A549 (cell line): ENCODE data around the gene DIPK1B. TPM values are rescaled to one million over a fixed set of nuclear protein-coding genes. Genes with fewer than 3 reads are reported as not detected.
"Not testable (repeated sequence)": the region's sequence is repeated elsewhere in the genome, so short reads cannot be mapped to it uniquely, and the experiment has no call there.

Experiments
- ATAC-seq, 2 experiments: fragments of 200-7000 bp in 1 of 2; fragments of >200 bp in 1 of 2; cut with Nextera tagmentation in 1 of 2; cut with Tn5 transposase in 1 of 2; 3 replicates each; pipeline versions ENCODE4 v1.8.0 to v1.9.1; 2018 to 2020; ENCODE audit warnings: mild to moderate bottlenecking in 1 of 2, moderate library complexity in 1 of 2
- CTCF ChIA-PET: fragments of 300-600 bp; sonication (Branson Sonifier 250); formaldehyde crosslinking; extraction: SDS; loops from one replicate; lab custom pipeline; 2021; ENCODE audit warnings: antibody characterized with exemption, inconsistent platforms; lab: Yijun Ruan, JAX
- POLR2A ChIA-PET: fragments of 350-600 bp; formaldehyde crosslinking; extraction: SDS; loops from one replicate; lab custom pipeline; 2021; ENCODE audit warnings: antibody characterized with exemption, inconsistent platforms; lab: Yijun Ruan, JAX
- DNase-seq, 2 experiments: peaks; one replicate each; pipeline versions ENCODE4 v3.0.0 to v3.0.0-alpha.2; 2011 to 2016; ENCODE audit warnings: low read depth in 1 of 2, low spot score in 1 of 2
- FAIRE-seq: peaks from 2 replicates; lab custom pipeline; 2011; peaks lifted over from hg19 to GRCh38; lab: Jason Lieb, UNC
- H3K27ac ChIP-seq, 2 experiments: fragments of >200 bp; sonication (Bioruptor Twin); formaldehyde crosslinking; 3 replicates each; pipeline ENCODE4 v1.5.1; 2016 to 2017
- H3K4me1 ChIP-seq: fragments of >200 bp; sonication (Bioruptor Twin); formaldehyde crosslinking; 3 replicates; pipeline ENCODE4 v1.6.1; 2016
- H3K4me2 ChIP-seq: fragments of >200 bp; sonication (Bioruptor Twin); formaldehyde crosslinking; 3 replicates; pipeline ENCODE4 v1.6.1; 2016
- H3K4me3 ChIP-seq: fragments of >200 bp; sonication (Bioruptor Twin); formaldehyde crosslinking; 3 replicates; pipeline ENCODE4 v1.5.1; 2016
- H3K9me3 ChIP-seq: fragments of >200 bp; sonication (Bioruptor Twin); formaldehyde crosslinking; 3 replicates; pipeline ENCODE4 v1.6.1; 2016
- CHD4 ChIP-seq: fragments of 200-600 bp; sonication (generic); IDR thresholded peaks from 2 replicates; pipeline ENCODE4 v1.6.1; 2016; ENCODE audit warnings: antibody characterized with exemption, mild to moderate bottlenecking, borderline replicate concordance
- FOSB ChIP-seq: fragments of 250-450 bp; sonication (Bioruptor Pico); IDR thresholded peaks from 2 replicates; pipeline ENCODE4 v1.5.0; 2020; ENCODE audit warnings: mild to moderate bottlenecking, moderate library complexity
- FOXS1 ChIP-seq: fragments of 250-450 bp; sonication (Bioruptor Pico); IDR thresholded peaks from 2 replicates; pipeline ENCODE4 v1.5.0; 2020; ENCODE audit warnings: mild to moderate bottlenecking, moderate library complexity
- HOXA7 ChIP-seq: fragments of 250-450 bp; sonication (Bioruptor Pico); IDR thresholded peaks from 2 replicates; pipeline ENCODE4 v1.5.0; 2020; ENCODE audit warnings: mild to moderate bottlenecking, moderate library complexity
- HOXB13 ChIP-seq: fragments of 250-450 bp; sonication (Bioruptor Pico); IDR thresholded peaks from 2 replicates; pipeline ENCODE4 v1.5.0; 2020; ENCODE audit warnings: low read depth, mild to moderate bottlenecking, moderate library complexity
- KDM5A ChIP-seq: fragments of 200-600 bp; sonication (generic); IDR thresholded peaks from 2 replicates; pipeline ENCODE4 v1.6.1; 2016; ENCODE audit warnings: antibody characterized with exemption, mild to moderate bottlenecking
- MYC ChIP-seq: IDR thresholded peaks from 2 replicates; pipeline ENCODE4 v1.6.1; 2012; ENCODE audit warnings: mild to moderate bottlenecking, inconsistent platforms, low read length, improper control_type of control experiment, borderline replicate concordance
- RAD21 ChIP-seq, 2 experiments: fragments of >200 bp in 1 of 2; sonication (Bioruptor Twin) in 1 of 2; formaldehyde crosslinking in 1 of 2; IDR thresholded peaks in 1 of 2; conservative IDR thresholded peaks in 1 of 2; 2 replicates in 1 of 2; 3 replicates in 1 of 2; pipeline ENCODE4 v1.6.1; 2012 to 2018; ENCODE audit warnings: inconsistent platforms in 1 of 2
- RNF2 ChIP-seq: fragments of 200-600 bp; sonication (generic); IDR thresholded peaks from 2 replicates; pipeline ENCODE4 v1.6.1; 2016; ENCODE audit warnings: low read depth, mild to moderate bottlenecking, antibody characterized with exemption, moderate library complexity, borderline replicate concordance
- SMC3 ChIP-seq: fragments of >200 bp; sonication (Bioruptor Twin); formaldehyde crosslinking; IDR thresholded peaks from 3 replicates; pipeline ENCODE4 v1.6.1; 2018; ENCODE audit warnings: inconsistent platforms
- SREBF2 ChIP-seq: fragments of 450-650 bp; IDR thresholded peaks from 2 replicates; pipeline ENCODE4 v1.6.1; 2014; ENCODE audit warnings: mild to moderate bottlenecking, moderate library complexity
- ZC3H11A ChIP-seq: fragments of 450-650 bp; IDR thresholded peaks from 2 replicates; pipeline ENCODE4 v1.6.1; 2014; ENCODE audit warnings: antibody characterized with exemption, mild to moderate bottlenecking
- ZFP36 ChIP-seq: fragments of 450-650 bp; IDR thresholded peaks from 2 replicates; pipeline ENCODE4 v1.6.1; 2014; ENCODE audit warnings: borderline replicate concordance; ENCODE audit not compliant: partially characterized antibody
- ZNF302 ChIP-seq: fragments of 250-450 bp; sonication (Bioruptor Pico); IDR thresholded peaks from 2 replicates; pipeline ENCODE4 v1.9.0; 2021; ENCODE audit warnings: inconsistent platforms, mild to moderate bottlenecking, moderate library complexity
- whole genome bisulfite sequencing: methylation state at CpG from one replicate; pipeline ENCODE4 v1.1.6; 2017; ENCODE audit errors: missing lambda C conversion rate; 5-methylcytosine and 5-hydroxymethylcytosine counted together
- polyA plus RNA-seq, 4 experiments: library from polyadenylated mRNA; depleted of rRNA in 3 of 4; stranded (reverse); fragments of >200 nt; fragmentation: RNase III in 1 of 4; extraction: RNeasy Plus Mini Kit Qiagen cat#74134 plus additional on column Dnase treatment in 1 of 4; gene quantifications; 2 replicates in 3 of 4; 3 replicates in 1 of 4; pipeline ENCODE4 v1.2.3, GENCODE V29; 2011 to 2017
- TF ChIP-seq, protein P1 (sequence below): fragments of 200-600 bp; sonication (generic); IDR thresholded peaks from 2 replicates; pipeline ENCODE4 v1.6.1; 2016; ENCODE audit warnings: antibody characterized with exemption, mild to moderate bottlenecking, moderate library complexity
- TF ChIP-seq, protein P2 (sequence below): fragments of 450-650 bp; IDR thresholded peaks from 2 replicates; pipeline ENCODE4 v1.6.1; 2014; ENCODE audit warnings: antibody characterized with exemption
- TF ChIP-seq, protein P3 (sequence below): fragments of 250-450 bp; sonication (Bioruptor Pico); IDR thresholded peaks from 2 replicates; pipeline ENCODE4 v1.5.0; 2021; ENCODE audit warnings: mild to moderate bottlenecking, moderate library complexity, borderline replicate concordance
- TF ChIP-seq, protein P4 (sequence below): fragments of 250-450 bp; sonication (Bioruptor Pico); IDR thresholded peaks from 2 replicates; pipeline ENCODE4 v1.5.0; 2020; ENCODE audit warnings: low read depth, mild to moderate bottlenecking, moderate library complexity

Gene DIPK1B
- polyA plus RNA-seq, 2 of the 4 experiments (the other 2 are of a cell fraction), result 6.7 TPM

DNA sequence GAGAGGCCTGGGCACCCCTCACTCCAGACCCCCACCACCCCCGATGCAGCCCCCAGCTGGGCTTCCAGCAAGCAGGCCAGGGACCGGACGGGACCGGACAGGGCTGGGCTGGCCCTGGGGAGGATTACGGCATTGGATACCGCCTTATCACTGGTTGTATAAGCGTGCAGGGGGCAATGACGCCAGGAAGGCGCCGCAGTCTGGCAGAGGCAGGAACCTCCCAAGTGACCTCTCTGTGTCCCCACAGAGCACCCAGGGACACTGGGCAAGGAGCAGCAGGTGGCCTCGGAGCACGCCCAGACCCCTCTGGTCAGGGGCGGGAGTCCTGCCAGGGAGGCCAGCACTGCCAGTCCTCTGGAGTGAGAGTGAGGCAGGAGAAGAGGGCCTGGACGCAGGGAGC lies 52.7 kb downstream of the DIPK1B start:
- peaks cover 16% of the 10 kb centered on the region for H3K4me1 ChIP-seq
- ChIA-PET CTCF (interaction anchor here (1.2 to 28.0 kb wide), 2 partner anchors 13 to 264 kb away, joined by 4 to 625 read pairs; partner anchors contain the start of gene TMEM141), POLR2A (no interaction called here)
- no peaks in the 10 kb centered on the region for H3K9me3 ChIP-seq
- FAIRE-seq (no peak), ATAC-seq (no peak), DNase-seq (no peak)
- WGBS, result 84% methylated on average over 5 of the region's 14 CpGs
- TF ChIP-seq, protein P1, sequence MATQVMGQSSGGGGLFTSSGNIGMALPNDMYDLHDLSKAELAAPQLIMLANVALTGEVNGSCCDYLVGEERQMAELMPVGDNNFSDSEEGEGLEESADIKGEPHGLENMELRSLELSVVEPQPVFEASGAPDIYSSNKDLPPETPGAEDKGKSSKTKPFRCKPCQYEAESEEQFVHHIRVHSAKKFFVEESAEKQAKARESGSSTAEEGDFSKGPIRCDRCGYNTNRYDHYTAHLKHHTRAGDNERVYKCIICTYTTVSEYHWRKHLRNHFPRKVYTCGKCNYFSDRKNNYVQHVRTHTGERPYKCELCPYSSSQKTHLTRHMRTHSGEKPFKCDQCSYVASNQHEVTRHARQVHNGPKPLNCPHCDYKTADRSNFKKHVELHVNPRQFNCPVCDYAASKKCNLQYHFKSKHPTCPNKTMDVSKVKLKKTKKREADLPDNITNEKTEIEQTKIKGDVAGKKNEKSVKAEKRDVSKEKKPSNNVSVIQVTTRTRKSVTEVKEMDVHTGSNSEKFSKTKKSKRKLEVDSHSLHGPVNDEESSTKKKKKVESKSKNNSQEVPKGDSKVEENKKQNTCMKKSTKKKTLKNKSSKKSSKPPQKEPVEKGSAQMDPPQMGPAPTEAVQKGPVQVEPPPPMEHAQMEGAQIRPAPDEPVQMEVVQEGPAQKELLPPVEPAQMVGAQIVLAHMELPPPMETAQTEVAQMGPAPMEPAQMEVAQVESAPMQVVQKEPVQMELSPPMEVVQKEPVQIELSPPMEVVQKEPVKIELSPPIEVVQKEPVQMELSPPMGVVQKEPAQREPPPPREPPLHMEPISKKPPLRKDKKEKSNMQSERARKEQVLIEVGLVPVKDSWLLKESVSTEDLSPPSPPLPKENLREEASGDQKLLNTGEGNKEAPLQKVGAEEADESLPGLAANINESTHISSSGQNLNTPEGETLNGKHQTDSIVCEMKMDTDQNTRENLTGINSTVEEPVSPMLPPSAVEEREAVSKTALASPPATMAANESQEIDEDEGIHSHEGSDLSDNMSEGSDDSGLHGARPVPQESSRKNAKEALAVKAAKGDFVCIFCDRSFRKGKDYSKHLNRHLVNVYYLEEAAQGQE, result no peak
- no peak for TF ChIP-seq CHD4
- TF ChIP-seq ZC3H11A, result no peak
- no peak for TF ChIP-seq SREBF2
- no peak for TF ChIP-seq RNF2
- no peak for TF ChIP-seq FOSB (CRISPR knock-in tag)
- no peak for TF ChIP-seq RAD21 (conservative IDR thresholded peaks at IDR 0.05 in 1 of 2, IDR thresholded peaks at IDR 0.05 in 1 of 2)
- TF ChIP-seq HOXB13 (CRISPR knock-in tag), result no peak
- TF ChIP-seq HOXA7 (CRISPR knock-in tag), result no peak
- TF ChIP-seq SMC3, result no peak
- TF ChIP-seq ZNF302 (CRISPR knock-in tag), result no peak
- TF ChIP-seq, protein P2, sequence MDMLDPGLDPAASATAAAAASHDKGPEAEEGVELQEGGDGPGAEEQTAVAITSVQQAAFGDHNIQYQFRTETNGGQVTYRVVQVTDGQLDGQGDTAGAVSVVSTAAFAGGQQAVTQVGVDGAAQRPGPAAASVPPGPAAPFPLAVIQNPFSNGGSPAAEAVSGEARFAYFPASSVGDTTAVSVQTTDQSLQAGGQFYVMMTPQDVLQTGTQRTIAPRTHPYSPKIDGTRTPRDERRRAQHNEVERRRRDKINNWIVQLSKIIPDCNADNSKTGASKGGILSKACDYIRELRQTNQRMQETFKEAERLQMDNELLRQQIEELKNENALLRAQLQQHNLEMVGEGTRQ, result no peak
- no peak for TF ChIP-seq MYC
- TF ChIP-seq, protein P3, sequence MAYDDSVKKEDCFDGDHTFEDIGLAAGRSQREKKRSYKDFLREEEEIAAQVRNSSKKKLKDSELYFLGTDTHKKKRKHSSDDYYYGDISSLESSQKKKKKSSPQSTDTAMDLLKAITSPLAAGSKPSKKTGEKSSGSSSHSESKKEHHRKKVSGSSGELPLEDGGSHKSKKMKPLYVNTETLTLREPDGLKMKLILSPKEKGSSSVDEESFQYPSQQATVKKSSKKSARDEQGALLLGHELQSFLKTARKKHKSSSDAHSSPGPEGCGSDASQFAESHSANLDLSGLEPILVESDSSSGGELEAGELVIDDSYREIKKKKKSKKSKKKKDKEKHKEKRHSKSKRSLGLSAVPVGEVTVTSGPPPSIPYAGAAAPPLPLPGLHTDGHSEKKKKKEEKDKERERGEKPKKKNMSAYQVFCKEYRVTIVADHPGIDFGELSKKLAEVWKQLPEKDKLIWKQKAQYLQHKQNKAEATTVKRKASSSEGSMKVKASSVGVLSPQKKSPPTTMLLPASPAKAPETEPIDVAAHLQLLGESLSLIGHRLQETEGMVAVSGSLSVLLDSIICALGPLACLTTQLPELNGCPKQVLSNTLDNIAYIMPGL (CRISPR knock-in tag), result no peak
- no peak for TF ChIP-seq KDM5A
- no peak for TF ChIP-seq FOXS1 (CRISPR knock-in tag)
- no peak for TF ChIP-seq ZFP36
- TF ChIP-seq, protein P4, sequence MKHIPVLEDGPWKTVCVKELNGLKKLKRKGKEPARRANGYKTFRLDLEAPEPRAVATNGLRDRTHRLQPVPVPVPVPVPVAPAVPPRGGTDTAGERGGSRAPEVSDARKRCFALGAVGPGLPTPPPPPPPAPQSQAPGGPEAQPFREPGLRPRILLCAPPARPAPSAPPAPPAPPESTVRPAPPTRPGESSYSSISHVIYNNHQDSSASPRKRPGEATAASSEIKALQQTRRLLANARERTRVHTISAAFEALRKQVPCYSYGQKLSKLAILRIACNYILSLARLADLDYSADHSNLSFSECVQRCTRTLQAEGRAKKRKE (CRISPR knock-in tag), result no peak
- H3K27ac ChIP-seq, result no peak overlapping the region
- H3K4me2 ChIP-seq, result no peak overlapping the region
- no peak overlapping the region for H3K4me3 ChIP-seq

DNA sequence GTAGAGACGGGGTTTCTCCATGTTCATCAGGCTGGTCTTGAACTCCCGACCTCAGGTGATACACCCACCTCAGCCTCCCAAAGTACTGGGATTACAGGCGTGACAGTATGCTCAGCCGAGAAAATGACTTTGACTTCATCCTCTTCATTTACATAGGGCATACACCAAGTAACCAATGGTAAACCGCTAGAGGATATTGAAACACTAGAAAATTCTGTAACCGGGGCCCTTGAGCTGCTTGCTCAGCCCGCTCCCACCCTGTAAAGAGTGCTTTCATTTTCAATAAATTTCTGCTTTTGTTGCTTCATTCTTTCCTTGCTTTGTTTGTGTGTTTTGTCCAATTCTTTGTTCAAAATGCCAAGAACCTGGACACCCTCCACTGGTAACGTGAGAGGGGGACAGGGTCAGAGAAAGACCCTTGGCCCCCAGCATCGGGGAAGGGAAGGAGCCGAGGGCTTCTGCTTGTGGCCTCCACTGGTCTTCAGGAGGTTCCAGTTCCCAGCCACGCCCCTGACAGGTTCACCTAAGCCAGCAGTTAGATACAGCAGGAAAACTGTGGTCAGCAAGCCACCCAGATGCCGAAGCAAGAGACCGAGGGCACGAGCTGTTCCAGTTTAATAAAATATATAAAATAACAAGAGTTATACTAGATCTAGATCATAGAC lies 53.5 kb downstream of the DIPK1B start:
- H3K27ac ChIP-seq, H3K4me2 ChIP-seq, ATAC-seq, H3K4me3 ChIP-seq, POLR2A ChIA-PET, FAIRE-seq, H3K9me3 ChIP-seq, DNase-seq: not testable (repeated sequence)
- 76% methylated on average over 14 of the region's 14 CpGs for WGBS
- H3K4me1 ChIP-seq, result peaks cover 20% of the 10 kb centered on the region
- CTCF ChIA-PET, result interaction anchor here (0.8 to 28.0 kb wide), 11 partner anchors 1 to 302 kb away, joined by 3 to 625 read pairs (median 4); partner anchors contain the start of genes LCN15, LCN8 and TMEM141
